HEK293T (cell line): ENCODE results near the gene LRRK1.

Source experiments
- FOXM1 ChIP-seq: fragments of 450-650 bp; IDR thresholded peaks from 2 replicates; pipeline ENCODE4 v1.6.1; 2017; ENCODE audit warnings: mild to moderate bottlenecking, borderline replicate concordance
- SP1 ChIP-seq: fragments of 450-650 bp; IDR thresholded peaks from 2 replicates; pipeline ENCODE4 v1.6.1; 2017
- SUZ12 ChIP-seq: fragments of 450-650 bp; IDR thresholded peaks from 2 replicates; pipeline ENCODE4 v1.6.1; 2016; ENCODE audit warnings: mild to moderate bottlenecking
- TARDBP ChIP-seq: fragments of 450-650 bp; IDR thresholded peaks from 2 replicates; pipeline ENCODE4 v1.6.1; 2016

DNA sequence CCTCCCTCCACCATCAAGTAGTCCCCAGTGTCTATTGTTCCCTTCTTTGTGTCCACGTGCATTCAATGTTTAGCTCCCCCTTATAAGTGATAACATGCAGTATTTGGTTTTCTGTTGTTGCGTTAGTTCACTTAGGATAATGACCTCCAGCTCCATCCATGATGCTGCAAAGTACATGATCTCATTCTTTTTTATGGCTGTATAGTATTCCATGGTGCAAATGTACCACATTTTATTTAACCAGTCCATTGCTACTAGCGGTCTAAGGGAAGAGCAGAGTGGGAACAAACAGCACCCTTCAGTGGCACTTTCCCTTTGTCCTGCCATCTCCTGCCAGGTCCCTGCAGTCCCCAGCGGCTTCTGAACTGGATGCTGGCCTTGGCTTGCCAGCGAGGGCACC is 69.1 kb downstream of the LRRK1 start:
- TF ChIP-seq SUZ12, result no peak
- TF ChIP-seq FOXM1, result no peak
- TF ChIP-seq TARDBP, result no peak
- TF ChIP-seq SP1, result no peak
